Stimulated activated CD8-positive, alpha-beta memory T cell treated with anti-CD3 and anti-CD28 coated beads, Interleukin-7, amount 100 ng/mL, for 1 hour (primary cell): Measurements from ENCODE around the gene MIA3.
A peak's percentile ranks its signal among the peaks of the same experiment; 100 is the strongest.
"Not testable (repeated sequence)": the region's sequence is repeated elsewhere in the genome, so short reads cannot be mapped to it uniquely, and the experiment has no call there.

Source experiments
- DNase-seq, 2 donors: peaks; one replicate each; pipeline ENCODE4 v3.0.0-alpha.2; 2020; ENCODE audit warnings: low read depth in 2 of 2

The MIA3 gene

GRCh38 chr1:222669107-222669506 is 51.2 kb downstream of the MIA3 start:
- DNase-seq, result not testable (repeated sequence)

DNA sequence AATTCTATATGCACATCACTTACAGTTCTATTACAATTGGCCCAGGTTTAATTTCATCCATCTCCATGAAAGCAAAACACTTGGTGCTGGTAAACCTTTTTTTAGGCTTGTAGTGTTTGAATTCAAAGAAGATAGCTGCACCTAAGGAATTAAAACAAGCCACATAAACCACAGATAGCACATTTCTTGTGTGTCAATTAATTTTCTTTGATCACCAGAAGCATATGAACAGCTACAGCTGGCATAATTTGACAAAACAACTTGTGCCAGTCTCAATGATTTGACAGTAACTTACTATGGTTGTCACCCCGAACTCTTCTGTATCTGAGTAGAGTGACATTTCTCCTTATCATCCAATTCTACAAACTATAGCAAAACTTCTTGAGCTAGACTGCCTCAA is 52.2 kb downstream of the MIA3 start:
- DNase-seq, result no peak

DNA sequence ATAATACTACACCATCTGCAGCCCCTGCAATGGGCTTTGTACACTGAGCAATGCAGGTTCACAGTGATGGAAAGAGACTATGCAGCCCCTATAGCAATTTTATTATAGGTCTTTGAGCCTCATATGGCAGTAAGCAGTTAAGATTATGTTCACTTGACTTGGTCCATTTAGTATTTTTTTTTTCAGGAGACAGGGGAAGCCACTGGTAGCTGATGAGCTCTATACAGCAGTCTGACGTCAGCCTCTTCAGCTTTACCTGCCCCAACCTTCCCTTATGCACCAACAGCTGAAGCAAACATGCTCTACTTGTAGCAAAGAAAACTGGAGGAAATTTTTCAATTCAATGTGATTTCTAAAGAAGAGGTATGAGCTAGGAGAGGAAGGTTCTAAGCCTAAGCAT is 62.2 kb downstream of the MIA3 start:
- DNase-seq, result no peak

- no peak for DNase-seq
These were observed 73.1 kb downstream of the MIA3 start for GRCh38 chr1:222691016-222691415.

- DNase-seq, result no peak
These were observed 77.0 kb downstream of the MIA3 start for GRCh38 chr1:222694927-222695326.

DNA sequence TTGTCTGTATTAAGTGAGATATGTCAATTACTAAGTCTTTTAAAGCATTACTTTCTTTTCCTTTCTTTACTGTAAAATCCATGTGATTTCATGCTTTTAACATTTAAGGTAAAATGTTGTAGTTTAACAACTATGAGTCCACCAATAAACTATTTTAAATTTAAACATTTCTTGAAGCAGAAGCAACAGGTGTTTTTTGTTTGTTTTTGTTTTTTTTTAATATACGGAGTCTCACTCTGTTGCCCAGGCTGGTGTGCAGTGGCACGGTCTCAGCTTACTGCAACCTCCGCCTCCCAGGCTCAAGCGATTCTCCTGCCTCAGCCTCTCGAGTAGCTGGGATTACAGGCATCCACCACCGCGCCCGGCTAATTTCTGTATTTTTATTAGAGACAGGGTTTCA is 78.8 kb downstream of the MIA3 start:
- no peak for DNase-seq

- no peak for DNase-seq
These were observed 79.3 kb downstream of the MIA3 start for GRCh38 chr1:222697203-222697602.

GRCh38 chr1:222697826-222698225 is 79.9 kb downstream of the MIA3 start:
- DNase-seq, result no peak

DNA sequence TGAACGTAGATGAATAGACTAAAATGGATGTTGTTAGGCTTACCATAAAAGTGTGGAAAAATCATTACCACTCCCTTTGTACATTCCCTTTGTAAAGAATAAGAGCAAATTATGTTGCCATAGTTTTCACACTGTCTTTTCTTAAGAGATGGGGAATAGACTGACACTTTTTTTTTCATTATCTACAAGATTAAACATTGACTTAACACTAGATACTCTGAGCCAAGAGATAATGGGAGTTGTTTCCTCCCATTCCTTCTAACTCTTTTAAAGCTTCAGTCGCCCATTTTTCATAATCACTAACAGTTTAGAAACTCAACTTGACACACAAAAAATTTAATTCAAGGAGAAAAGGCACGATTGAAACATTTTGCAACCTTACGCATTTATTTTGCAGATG is 84.3 kb downstream of the MIA3 start:
- DNase-seq, result no peak

DNA sequence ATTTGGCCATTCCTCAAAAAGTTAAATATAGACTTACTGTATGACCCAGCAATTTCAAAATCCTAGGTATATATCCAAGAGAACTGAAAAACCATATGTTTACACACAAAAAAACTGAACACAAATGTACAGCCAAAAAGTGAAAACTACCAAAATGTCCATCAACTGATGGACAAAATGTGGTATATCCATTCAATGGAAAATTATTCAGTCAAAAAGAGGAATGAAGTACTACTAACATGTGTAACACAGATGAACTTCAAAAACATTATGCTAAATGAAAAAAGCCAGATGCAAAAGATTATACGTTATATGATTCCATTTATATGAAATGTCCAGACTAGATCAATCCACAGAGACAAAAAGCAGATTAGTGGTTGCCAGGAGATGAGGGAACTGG is 86.4 kb downstream of the MIA3 start:
- DNase-seq, result no peak

- DNase-seq, result no peak
These were observed 88.9 kb downstream of the MIA3 start for GRCh38 chr1:222706815-222707214.

- no peak for DNase-seq
These were observed 91.8 kb downstream of the MIA3 start for GRCh38 chr1:222709700-222710153.

GRCh38 chr1:222711319-222712252 is 93.7 kb downstream of the MIA3 start:
- peak; percentile 24 to 33 for DNase-seq

- DNase-seq, result peak; percentile 93 to 97
These were observed 94.6 kb downstream of the MIA3 start, which contains the start of the genes AIDA and BROX for GRCh38 chr1:222712253-222713090. AIDA (minus strand) TSS chr1:222712491; CDS start chr1:222712317, 174 bp downstream. BROX (plus strand) TSS chr1:222712564; CDS start chr1:222715700, 3,136 bp downstream.

DNA sequence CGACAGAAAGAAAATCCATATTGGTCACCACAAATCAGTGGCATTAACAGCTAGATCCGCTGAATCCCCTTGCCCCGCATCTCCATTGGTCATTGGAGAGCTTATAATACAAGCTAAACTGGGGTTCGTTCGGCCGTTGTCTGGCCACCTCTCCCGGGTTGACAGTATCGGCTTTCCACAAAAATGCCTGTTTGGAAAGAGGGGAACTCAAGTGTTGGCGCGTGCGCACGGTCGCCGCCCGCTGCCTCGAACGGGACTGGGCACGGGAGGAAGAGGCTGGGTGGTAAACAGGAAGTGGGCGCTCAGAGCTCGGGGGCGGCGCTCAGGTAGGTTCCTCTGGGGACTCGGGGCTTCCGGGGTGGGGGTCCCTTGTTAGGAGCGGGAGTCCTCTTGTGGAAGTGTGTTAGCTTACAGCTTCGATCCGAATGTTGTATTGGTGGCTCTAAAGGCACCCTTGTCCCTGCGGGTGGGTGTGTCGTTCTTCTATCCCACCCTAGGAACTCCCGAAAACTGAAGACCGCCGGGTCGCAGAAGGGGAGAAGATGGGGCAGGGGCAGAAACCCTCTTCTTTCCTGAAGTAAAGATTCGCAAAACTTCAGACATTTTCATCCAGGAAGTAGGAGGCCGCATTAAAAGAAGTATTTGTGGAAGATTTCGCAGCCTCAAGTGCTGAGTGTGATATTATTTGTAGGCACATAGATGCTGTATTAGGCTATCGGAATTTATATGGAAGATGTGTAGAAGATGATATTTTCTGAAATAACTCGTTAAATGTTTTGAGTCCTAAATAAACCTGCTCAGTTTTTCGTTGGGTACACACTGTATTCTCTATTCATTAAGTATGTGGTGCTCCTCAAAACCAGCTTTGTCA is 95.4 kb downstream of the MIA3 start:
- DNase-seq, result peak; percentile 80 to 82

GRCh38 chr1:222716393-222716792 is 98.5 kb downstream of the MIA3 start:
- no peak for DNase-seq
